GM12891 (cell line): ENCODE data around the gene LDLRAD3.

ENCODE experiments used
- PAX5 ChIP-seq: IDR thresholded peaks from 2 replicates; pipeline ENCODE4 v1.6.1; 2011; ENCODE audit warnings: low read length, moderate library complexity, mild to moderate bottlenecking; ENCODE audit not compliant: insufficient read depth, severe bottlenecking
- POLR2A ChIP-seq: IDR thresholded peaks from 2 replicates; pipeline ENCODE4 v1.6.1; 2011; ENCODE audit warnings: low read depth, low read length, control low read depth
- POLR2AphosphoS5 ChIP-seq: IDR thresholded peaks from 2 replicates; pipeline ENCODE4 v1.6.1; 2011; ENCODE audit warnings: low read depth, low read length, control low read depth
- SPI1 ChIP-seq: IDR thresholded peaks from 2 replicates; pipeline ENCODE4 v1.6.1; 2011; ENCODE audit warnings: low read depth, low read length, control low read depth
- TAF1 ChIP-seq: IDR thresholded peaks from 2 replicates; pipeline ENCODE4 v1.6.1; 2011; ENCODE audit warnings: low read depth, low read length, control low read depth

GRCh38 chr11:36235750-36236149, 291.9 kb downstream of the LDLRAD3 start:
- TF ChIP-seq POLR2AphosphoS5 (no peak), SPI1 (no peak), TAF1 (no peak), POLR2A (no peak), PAX5 (no peak)
